Neuronal stem cell (in vitro differentiated cells): ENCODE measurements around the gene MRC2.

ENCODE experiments used
- DNase-seq: peaks from one replicate; pipeline ENCODE4 v3.0.0-alpha.2; 2013; ENCODE audit warnings: low spot score
- H2AFZ ChIP-seq: one replicate; pipeline ENCODE4 v1.6.1; 2013; ENCODE audit warnings: mild to moderate bottlenecking, low read length, inconsistent platforms
- H2AK5ac ChIP-seq: 2 replicates; pipeline ENCODE4 v1.6.1; 2013; ENCODE audit warnings: low read depth, mild to moderate bottlenecking, inconsistent platforms, low read length, moderate library complexity, mixed read lengths
- H2BK120ac ChIP-seq: 2 replicates; pipeline ENCODE4 v1.6.1; 2013; ENCODE audit warnings: low read depth, mild to moderate bottlenecking, inconsistent platforms, low read length, moderate library complexity, mixed read lengths
- H2BK12ac ChIP-seq: one replicate; pipeline ENCODE4 v1.6.1; 2013; ENCODE audit warnings: low read length, inconsistent platforms
- H2BK15ac ChIP-seq: 2 replicates; pipeline ENCODE4 v1.6.1; 2013; ENCODE audit warnings: mild to moderate bottlenecking, low read length, inconsistent platforms, mixed read lengths
- H2BK5ac ChIP-seq: one replicate; pipeline ENCODE4 v1.6.1; 2013; ENCODE audit warnings: inconsistent platforms, mild to moderate bottlenecking, low read length, moderate library complexity
- H3K14ac ChIP-seq: one replicate; pipeline ENCODE4 v1.6.1; 2013; ENCODE audit warnings: low read length, inconsistent platforms
- H3K18ac ChIP-seq: 2 replicates; pipeline ENCODE4 v1.6.1; 2013; ENCODE audit warnings: low read length, inconsistent platforms
- H3K23ac ChIP-seq: 2 replicates; pipeline ENCODE4 v1.6.1; 2013; ENCODE audit warnings: low read depth, mild to moderate bottlenecking, mixed read lengths, low read length, inconsistent platforms; ENCODE audit not compliant: poor library complexity
- H3K27ac ChIP-seq: replicated peaks from 3 replicates; pipeline ENCODE4 v1.5.1; 2013; ENCODE audit warnings: low read length, inconsistent platforms
- H3K27me3 ChIP-seq, 3 experiments: 2 replicates each; pipeline ENCODE4 v1.6.1; 2013; ENCODE audit warnings: low read length in 3 of 3, mild to moderate bottlenecking in 2 of 3, inconsistent platforms in 1 of 3, low read depth in 1 of 3, mixed read lengths in 1 of 3, moderate library complexity in 1 of 3; ENCODE audit not compliant: control insufficient read depth in 3 of 3, insufficient read depth in 3 of 3
- H3K36me3 ChIP-seq, 2 donors: replicated peaks in 1 of 2; 2 replicates each; pipeline ENCODE4 v1.6.1; 2013; ENCODE audit warnings: low read length in 2 of 2; ENCODE audit not compliant: control insufficient read depth in 2 of 2, insufficient read depth in 2 of 2
- H3K4ac ChIP-seq: 2 replicates; pipeline ENCODE4 v1.6.1; 2013; ENCODE audit warnings: inconsistent platforms, mild to moderate bottlenecking, low read length, moderate library complexity
- H3K4me1 ChIP-seq, 2 donors: 1 replicate in 1 of 2; 2 replicates in 1 of 2; pipeline ENCODE4 v1.6.1; 2013; ENCODE audit warnings: low read length in 2 of 2, low read depth in 1 of 2; ENCODE audit not compliant: control insufficient read depth in 2 of 2, insufficient read depth in 1 of 2
- H3K4me2 ChIP-seq: one replicate; pipeline ENCODE4 v1.6.1; 2013; ENCODE audit warnings: mild to moderate bottlenecking, low read length, inconsistent platforms; ENCODE audit not compliant: insufficient read depth, poor library complexity, severe bottlenecking
- H3K4me3 ChIP-seq, 2 donors: 2 replicates each; pipeline ENCODE4 v1.5.1; 2013; ENCODE audit warnings: low read length in 2 of 2, mild to moderate bottlenecking in 2 of 2, inconsistent platforms in 1 of 2, moderate library complexity in 1 of 2
- H3K79me1 ChIP-seq: one replicate; pipeline ENCODE4 v1.6.1; 2013; ENCODE audit warnings: low read depth, mild to moderate bottlenecking, inconsistent platforms, low read length, moderate library complexity
- H3K9ac ChIP-seq: one replicate; pipeline ENCODE4 v1.6.1; 2013; ENCODE audit warnings: mild to moderate bottlenecking, low read depth, low read length, inconsistent platforms; ENCODE audit not compliant: poor library complexity
- H3K9me3 ChIP-seq, 2 donors: replicated peaks in 1 of 2; 2 replicates each; pipeline versions ENCODE3 to v1.6.1; 2013; ENCODE audit warnings: low read length in 2 of 2, mild to moderate bottlenecking in 2 of 2, inconsistent platforms in 1 of 2, low read depth in 1 of 2, mixed read lengths in 1 of 2, moderate library complexity in 1 of 2; ENCODE audit not compliant: control insufficient read depth in 2 of 2, insufficient read depth in 1 of 2
- H4K8ac ChIP-seq: one replicate; pipeline ENCODE4 v1.6.1; 2013; ENCODE audit warnings: low read depth, mild to moderate bottlenecking, inconsistent platforms, low read length, moderate library complexity
- H4K91ac ChIP-seq: one replicate; pipeline ENCODE4 v1.6.1; 2013; ENCODE audit warnings: low read length, low read depth, mild to moderate bottlenecking, inconsistent platforms; ENCODE audit not compliant: poor library complexity
- WGBS, 2 donors: extraction: QIAGEN DNeasy Blood & Tissue Kit; methylation state at CpG; one replicate each; pipeline ENCODE4 v1.1.7; 2013; ENCODE audit warnings: missing lambda C conversion rate in 2 of 2, mixed read lengths in 1 of 2; ENCODE audit not compliant: insufficient read length in 2 of 2, insufficient replicate concordance in 1 of 2; ENCODE audit errors: extremely low coverage in 2 of 2; 5-methylcytosine and 5-hydroxymethylcytosine counted together

MRC2 gene

DNA sequence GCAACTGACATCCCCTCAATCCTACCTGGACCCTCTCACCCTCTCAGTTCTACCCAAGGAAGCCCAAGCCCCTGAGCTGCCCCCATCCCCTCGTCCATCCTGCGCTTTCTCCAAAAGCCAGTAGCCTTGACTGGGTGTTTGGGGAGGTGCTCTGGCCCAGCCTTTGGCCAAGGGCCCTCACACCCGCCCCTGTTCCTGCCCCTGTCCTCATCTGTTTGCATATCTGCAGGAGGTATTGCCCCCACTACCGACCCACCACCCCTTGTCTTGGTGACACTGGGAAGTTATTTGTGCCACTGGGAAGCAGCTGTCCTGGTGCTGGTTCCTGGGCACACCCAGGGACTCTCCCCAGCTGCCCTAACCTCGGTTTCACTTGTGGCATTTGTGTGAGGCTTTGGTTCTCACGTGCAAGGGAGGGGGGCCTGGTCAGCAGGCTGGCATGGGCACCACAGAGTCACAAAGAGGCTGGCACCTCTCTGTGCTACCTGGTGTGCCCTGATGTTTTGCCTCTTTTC, 75.3 kb downstream of the MRC2 start:
- Histone ChIP-seq H3K4ac (no peak overlapping the region), H2AFZ (peak overlapping the region; percentile 89), H3K27me3 (peaks cover 0 to 18% (median 10%) of the 10 kb centered on the region in 3 experiments), H2BK5ac (no peak overlapping the region), H3K9me3 (peaks cover 0 to 7% of the 10 kb centered on the region in 2 donors), H4K91ac (no peak overlapping the region), H3K9ac (no peak overlapping the region), H3K4me2 (no peak overlapping the region), H2BK120ac (no peak overlapping the region), H3K18ac (no peak overlapping the region), H2AK5ac (peak overlapping the region; percentile 13), H2BK12ac (peak overlapping the region; percentile 2), H3K4me3 (no peak overlapping the region), H3K27ac (no peak overlapping the region), H3K36me3 (no peaks in the 10 kb centered on the region), H4K8ac (no peak overlapping the region), H3K14ac (peak overlapping the region; percentile 42), H3K4me1 (peaks cover 17 to 18% of the 10 kb centered on the region in 2 donors), H3K79me1 (no peaks in the 10 kb centered on the region), H3K23ac (no peak overlapping the region), H2BK15ac (peak overlapping the region; percentile 68)
- WGBS, 2 donors: no CpG with 5 or more reads among the region's 6 CpGs
- no peak for DNase-seq

DNA sequence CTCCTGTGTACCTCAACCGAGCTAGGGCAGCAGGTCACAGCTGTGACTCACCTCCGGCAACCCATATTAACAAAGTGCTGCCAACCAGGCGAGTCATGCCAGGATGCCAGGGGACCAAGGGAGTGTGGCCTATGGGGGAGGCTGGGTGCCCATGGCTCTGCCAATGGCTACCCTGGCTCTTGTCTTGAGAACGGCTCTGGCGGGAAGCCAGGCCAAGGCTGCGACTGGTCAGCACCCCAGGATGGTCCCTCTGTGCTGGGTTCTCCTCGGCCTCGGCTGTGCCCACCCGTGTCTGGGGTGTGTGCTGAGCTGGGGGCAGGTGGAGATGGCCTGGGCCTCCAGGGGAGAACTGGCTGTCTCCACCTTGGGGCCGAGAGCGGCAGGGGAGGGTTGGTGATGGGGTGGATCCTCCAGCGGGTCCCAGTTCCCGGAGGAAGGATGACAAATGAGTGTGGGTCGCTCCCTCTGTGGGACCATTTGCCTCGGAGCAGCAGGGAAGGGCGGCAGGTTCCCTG, 75.8 kb downstream of the MRC2 start:
- Histone ChIP-seq H2AFZ (peak overlapping the region; percentile 89), H3K79me1 (no peaks in the 10 kb centered on the region), H3K36me3 (no peaks in the 10 kb centered on the region), H3K23ac (peak overlapping the region; percentile 45), H4K8ac (peak overlapping the region; percentile 73), H2BK5ac (no peak overlapping the region), H3K14ac (peak overlapping the region; percentile 42), H2AK5ac (peak overlapping the region; percentile 88), H3K4me2 (no peak overlapping the region), H3K9ac (no peak overlapping the region), H3K4ac (no peak overlapping the region), H3K9me3 (peaks cover 0 to 7% of the 10 kb centered on the region in 2 donors), H3K18ac (peak overlapping the region; percentile 86), H3K4me1 (peaks cover 17 to 18% of the 10 kb centered on the region in 2 donors), H2BK120ac (no peak overlapping the region), H3K4me3 (peak overlapping the region in 1 of 2 donors; percentile 71), H2BK12ac (peak overlapping the region; percentile 2), H4K91ac (no peak overlapping the region), H2BK15ac (peak overlapping the region; percentile 68), H3K27ac (no peak overlapping the region), H3K27me3 (peaks cover 0 to 18% (median 10%) of the 10 kb centered on the region in 3 experiments)
- no peak for DNase-seq
- no CpG with 5 or more reads among the region's 16 CpGs for WGBS, 2 donors

DNA sequence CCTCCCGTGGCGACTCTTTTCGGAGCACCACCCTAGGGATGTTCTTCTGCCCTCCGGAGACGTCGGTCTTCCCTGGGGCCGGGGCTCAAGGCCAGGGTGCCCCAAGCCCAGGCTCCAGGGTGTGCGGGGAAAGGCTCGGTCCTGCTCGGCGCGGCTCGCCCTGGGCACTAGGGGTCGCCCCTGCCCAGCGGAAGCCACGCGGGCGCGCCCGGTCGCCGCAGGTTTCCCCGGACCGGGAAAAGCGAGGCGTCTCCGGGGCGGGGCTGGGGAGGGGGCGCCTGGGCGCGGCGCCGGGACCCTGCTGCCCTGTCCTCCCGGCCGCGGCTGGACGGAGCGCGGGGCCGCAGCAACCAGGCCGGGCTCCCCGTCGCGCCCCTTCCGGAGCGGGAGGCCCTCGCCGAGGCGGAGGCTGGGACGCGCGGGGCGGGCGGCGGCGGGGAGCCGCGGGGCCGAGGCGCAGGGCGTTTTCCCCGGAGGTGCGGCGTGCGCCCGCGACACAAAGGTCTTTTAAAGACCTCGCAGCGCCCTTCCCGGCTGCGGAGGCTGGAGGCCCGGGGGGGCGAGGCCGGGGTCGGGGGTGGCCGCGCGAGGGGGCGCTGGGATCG, 76.4 kb downstream of the MRC2 start:
- Histone ChIP-seq H2BK12ac (no peak overlapping the region), H3K14ac (no peak overlapping the region), H3K9ac (peak overlapping the region; percentile 83), H2AK5ac (peak overlapping the region; percentile 88), H4K8ac (peak overlapping the region; percentile 73), H3K18ac (peak overlapping the region; percentile 91), H3K23ac (peak overlapping the region; percentile 45), H2BK15ac (peak overlapping the region; percentile 68), H3K27me3 (peaks cover 0 to 18% (median 10%) of the 10 kb centered on the region in 3 experiments), H2AFZ (peak overlapping the region; percentile 89), H4K91ac (no peak overlapping the region), H3K36me3 (no peaks in the 10 kb centered on the region), H3K4me3 (peak overlapping the region; percentile 71 to 85), H2BK5ac (no peak overlapping the region), H3K79me1 (no peaks in the 10 kb centered on the region), H3K4me1 (peaks cover 17 to 18% of the 10 kb centered on the region in 2 donors), H2BK120ac (no peak overlapping the region), H3K9me3 (peaks cover 4 to 12% of the 10 kb centered on the region in 2 donors), H3K4me2 (peak overlapping the region; percentile 94), H3K4ac (no peak overlapping the region), H3K27ac (no peak overlapping the region)
- WGBS, 2 donors: no CpG with 5 or more reads among the region's 80 CpGs
- DNase-seq: peak; percentile 71

DNA sequence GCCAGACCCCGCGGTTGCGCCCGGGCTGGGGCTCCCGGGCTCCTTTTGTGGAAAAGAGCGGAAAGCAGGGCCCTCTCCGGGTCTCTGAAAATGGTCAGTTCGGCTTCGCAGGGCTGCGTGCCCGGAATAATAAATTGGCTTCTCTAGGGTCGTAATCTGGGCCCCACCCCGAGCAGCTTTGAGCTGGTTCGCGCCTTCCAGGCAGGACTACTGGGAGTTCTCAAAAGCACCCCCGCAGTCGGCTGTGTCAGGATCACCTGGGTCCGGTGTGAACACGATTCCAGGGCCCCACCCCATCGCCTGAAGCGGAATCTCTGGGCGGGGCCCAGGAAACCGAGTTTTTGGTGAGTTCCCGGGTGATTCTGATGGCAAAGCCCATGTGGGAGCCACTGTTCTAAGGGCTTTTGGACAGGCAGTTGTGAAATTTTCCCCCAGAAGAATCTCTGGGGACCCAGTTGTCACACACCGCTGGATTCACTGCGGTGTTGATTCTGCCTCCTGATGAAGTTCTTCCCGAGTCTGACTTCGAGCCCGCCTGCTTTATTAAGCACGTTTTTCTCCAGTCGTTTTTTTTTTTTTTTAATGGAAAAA, 77.0 kb downstream of the MRC2 start:
- Histone ChIP-seq H2AK5ac (no peak overlapping the region), H4K91ac (no peak overlapping the region), H2BK5ac (no peak overlapping the region), H3K36me3 (no peaks in the 10 kb centered on the region), H3K27me3 (peaks cover 0 to 18% (median 10%) of the 10 kb centered on the region in 3 experiments), H2BK15ac (peak overlapping the region; percentile 15), H3K27ac (no peak overlapping the region), H3K4me1 (peaks cover 17 to 18% of the 10 kb centered on the region in 2 donors), H3K18ac (peak overlapping the region; percentile 91), H2BK120ac (no peak overlapping the region), H3K4me2 (peak overlapping the region; percentile 94), H3K79me1 (no peaks in the 10 kb centered on the region), H3K4ac (no peak overlapping the region), H2BK12ac (no peak overlapping the region), H2AFZ (peak overlapping the region; percentile 89), H3K4me3 (peak overlapping the region; percentile 71 to 85), H3K23ac (no peak overlapping the region), H3K9me3 (peaks cover 4 to 15% of the 10 kb centered on the region in 2 donors), H3K9ac (peak overlapping the region; percentile 47), H4K8ac (no peak overlapping the region), H3K14ac (no peak overlapping the region)
- DNase-seq: no peak
- no CpG with 5 or more reads among the region's 31 CpGs for WGBS, 2 donors
